Mucosa of descending colon (tissue), 3 donors: ENCODE data around the gene ZBTB7C. TPM values are rescaled to one million over a fixed set of nuclear protein-coding genes. Genes with fewer than 3 reads are reported as not detected.

Source experiments
- ATAC-seq: fragments of 200-7000 bp; cut with Tn5 transposase; one replicate; pipeline ENCODE4 v1.9.1; 2020; ENCODE audit warnings: mild to moderate bottlenecking, moderate library complexity
- DNase-seq, 3 donors: peaks; one replicate each; pipeline ENCODE4 v3.0.0-alpha.2; 2020
- H3K36me3 ChIP-seq: fragments of 200-600 bp; one replicate; pipeline ENCODE4 v1.8.0; 2021; ENCODE audit warnings: low read depth, mild to moderate bottlenecking
- H3K4me1 ChIP-seq: fragments of 200-600 bp; one replicate; pipeline ENCODE4 v1.8.0; 2021; ENCODE audit warnings: low read depth, mild to moderate bottlenecking
- H3K4me3 ChIP-seq: fragments of 200-600 bp; one replicate; pipeline ENCODE4 v1.8.0; 2021; ENCODE audit warnings: mild to moderate bottlenecking
- H3K9me3 ChIP-seq: fragments of 200-600 bp; one replicate; pipeline ENCODE4 v1.8.0; 2021; ENCODE audit warnings: mild to moderate bottlenecking
- CTCF ChIP-seq: fragments of 200-600 bp; IDR thresholded peaks from one replicate; pipeline ENCODE4 v1.8.0; 2022; ENCODE audit warnings: antibody characterized with exemption, mild to moderate bottlenecking
- intact Hi-C, 2 donors: fragments of 100-400 bp; cut with DNase I in 1 of 2; cut with micrococcal nuclease in 1 of 2; formaldehyde crosslinking; loops; one replicate each; pipeline versions ENCODE4 v1.11.0 to v1.11.1; 2022; cut with DNase I, micrococcal nuclease
- total RNA-seq, 3 donors: library from RNA; stranded (reverse); fragmentation: NEBNext Ultra II Directional in 2 of 3; extraction: Animal tissue kit (Norgen Biotek cat#: 25700) in 2 of 3; gene quantifications; one replicate each; pipeline versions ENCODE4 v1.2.1 to v1.2.4, GENCODE V29; 2021 to 2023
- donor health status: DM: no; HTN: no; CAD: no; lungs with moderate emphysema.
- donor health status: DM: no; HTN: no; CAD: no.
- donor health status: DM: no; HTN: yes; CAD: no.

ZBTB7C gene
- total RNA-seq, 3 donors from 2014 or later = 20.8 to 56.6 (median 38.2) TPM

- TF ChIP-seq CTCF = no peak
- intact Hi-C loops = no loop called here
- no peak for DNase-seq
- Histone ChIP-seq H3K4me3 (no peak overlapping the region), H3K4me1 (peaks cover 8% of the 10 kb centered on the region), H3K9me3 (no peaks in the 10 kb centered on the region), H3K36me3 (no peaks in the 10 kb centered on the region)
- peak; percentile 16 for ATAC-seq
Measured at GRCh38 chr18:48153613-48154481, 255.3 kb downstream of the ZBTB7C start.

GRCh38 chr18:48152549-48152948 is 256.6 kb downstream of the ZBTB7C start:
- no peak overlapping the region for H3K4me3 ChIP-seq
- intact Hi-C loops = no loop called here
- TF ChIP-seq CTCF = no peak
- peak; percentile 9 for ATAC-seq
- DNase-seq = no peak
- peaks cover 8% of the 10 kb centered on the region for H3K4me1 ChIP-seq
- no peaks in the 10 kb centered on the region for H3K36me3 ChIP-seq
- H3K9me3 ChIP-seq = no peaks in the 10 kb centered on the region

GRCh38 chr18:48151421-48152065 is 257.6 kb downstream of the ZBTB7C start:
- DNase-seq (no peak), ATAC-seq (peak; percentile 73)
- Histone ChIP-seq H3K9me3 (no peaks in the 10 kb centered on the region), H3K4me1 (peaks cover 8% of the 10 kb centered on the region), H3K36me3 (no peaks in the 10 kb centered on the region), H3K4me3 (no peak overlapping the region)
- no peak for TF ChIP-seq CTCF
- intact Hi-C loops = no loop called here

GRCh38 chr18:48149020-48149685 is 260.0 kb downstream of the ZBTB7C start:
- TF ChIP-seq CTCF = no peak
- Histone ChIP-seq H3K4me1 (peaks cover 5% of the 10 kb centered on the region), H3K4me3 (no peak overlapping the region), H3K36me3 (no peaks in the 10 kb centered on the region), H3K9me3 (no peaks in the 10 kb centered on the region)
- intact Hi-C loops = no loop called here
- DNase-seq = no peak
- ATAC-seq = no peak

- intact Hi-C loops = no loop called here
- Histone ChIP-seq H3K36me3 (no peaks in the 10 kb centered on the region), H3K9me3 (no peaks in the 10 kb centered on the region), H3K4me3 (no peak overlapping the region), H3K4me1 (peaks cover 30% of the 10 kb centered on the region)
- TF ChIP-seq CTCF = no peak
- DNase-seq (peak in 2 of 3 donors; percentile 42 to 62), ATAC-seq (peak; percentile 4)
Measured at GRCh38 chr18:48142994-48143393, 266.2 kb downstream of the ZBTB7C start.
